ENCODE results near the gene CDT1. TPM values are rescaled to one million over a fixed set of nuclear protein-coding genes. Genes with fewer than 3 reads are reported as not detected.

CDT1 gene
- total RNA-seq, 1 experiment from 2014 or later = 74.1 TPM

- H3K4me3 Mint-ChIP-seq = peak overlapping the region; percentile 46 to 73
Observed at GRCh38 chr16:88783391-88784073, 20.1 kb upstream of the CDT1 start.

More at GRCh38 chr16:88783391-88784073, 20.1 kb upstream of the CDT1 start:
- no peaks in the 10 kb centered on the region for H3K9me3 ChIP-seq (ENCODE audit: control insufficient read depth, low read depth, low read length)
- H3K4me1 ChIP-seq (ENCODE audit: insufficient read depth, low read length) = no peaks in the 10 kb centered on the region
- H3K18ac ChIP-seq (ENCODE audit: insufficient read length, low read depth, low read length) = no peak overlapping the region
- Mint-ChIP-seq H3K9me3 (no peaks in the 10 kb centered on the region), H3K27me3 (ENCODE audit: low read depth) (peaks cover 6% of the 10 kb centered on the region; the same call in 1 of the 2 replicates), H3K36me3 (ENCODE audit: insufficient read depth in 1 of 3, low read depth in 3 of 3) (no peaks in the 10 kb centered on the region), H3K4me1 (peaks cover 20 to 21% of the 10 kb centered on the region in 2 experiments), H3K27ac (peak overlapping the region in 1 of 3 experiments; percentile 30; a peak in 2 of 7 replicates)
- no peak overlapping the region for H4K91ac ChIP-seq (ENCODE audit: insufficient read length, low read depth, low read length)
- H3K23ac ChIP-seq (ENCODE audit: insufficient read length, low read depth, low read length) = no peak overlapping the region
- H4K20me1 ChIP-seq (ENCODE audit: control insufficient read depth, insufficient read depth, insufficient read length) = peaks cover 2% of the 10 kb centered on the region
- H3K4me2 ChIP-seq (ENCODE audit: insufficient read depth, insufficient read length, low read length) = peak overlapping the region; percentile 28
- no peak overlapping the region for H2BK12ac ChIP-seq (ENCODE audit: insufficient read length, low read depth, low read length)
- no CpG with 5 or more reads among the region's 27 CpGs for WGBS (ENCODE audit: extremely low coverage, insufficient read length, low lambda C conversion rate)
- no peak overlapping the region for H3K27ac ChIP-seq (ENCODE audit: insufficient read length, low read depth, low read length)
- no peaks in the 10 kb centered on the region for H3K27me3 ChIP-seq (ENCODE audit: insufficient read depth, low read length)
- H4K5ac ChIP-seq (ENCODE audit: insufficient read length, low read depth, low read length) = no peak overlapping the region
- H2AFZ ChIP-seq (ENCODE audit: low read length) = no peak overlapping the region
- H4K8ac ChIP-seq (replicated peaks; ENCODE audit: insufficient read length, low read depth, low read length) = no peak overlapping the region
- H3K14ac ChIP-seq (ENCODE audit: insufficient read depth, low read length) = no peak overlapping the region; the same call in 1 of the 2 replicates
- H2BK15ac ChIP-seq (ENCODE audit: low read depth, low read length) = no peak overlapping the region
- no peak overlapping the region for H2BK20ac ChIP-seq (ENCODE audit: low read depth, low read length, poor library complexity, severe bottlenecking)
- H2BK120ac ChIP-seq (ENCODE audit: low read depth, low read length, poor library complexity, severe bottlenecking) = no peak overlapping the region
- no peak overlapping the region for H3K9ac ChIP-seq (ENCODE audit: extremely low read depth, insufficient read length, low read length)
- no peak overlapping the region for H2AK5ac ChIP-seq (ENCODE audit: insufficient read length, low read length)
- no peak overlapping the region for H3K4ac ChIP-seq (ENCODE audit: low read depth, low read length)
- no peak overlapping the region for H2BK5ac ChIP-seq (ENCODE audit: insufficient read length, low read length)
- TF ChIP-seq, protein P1, sequence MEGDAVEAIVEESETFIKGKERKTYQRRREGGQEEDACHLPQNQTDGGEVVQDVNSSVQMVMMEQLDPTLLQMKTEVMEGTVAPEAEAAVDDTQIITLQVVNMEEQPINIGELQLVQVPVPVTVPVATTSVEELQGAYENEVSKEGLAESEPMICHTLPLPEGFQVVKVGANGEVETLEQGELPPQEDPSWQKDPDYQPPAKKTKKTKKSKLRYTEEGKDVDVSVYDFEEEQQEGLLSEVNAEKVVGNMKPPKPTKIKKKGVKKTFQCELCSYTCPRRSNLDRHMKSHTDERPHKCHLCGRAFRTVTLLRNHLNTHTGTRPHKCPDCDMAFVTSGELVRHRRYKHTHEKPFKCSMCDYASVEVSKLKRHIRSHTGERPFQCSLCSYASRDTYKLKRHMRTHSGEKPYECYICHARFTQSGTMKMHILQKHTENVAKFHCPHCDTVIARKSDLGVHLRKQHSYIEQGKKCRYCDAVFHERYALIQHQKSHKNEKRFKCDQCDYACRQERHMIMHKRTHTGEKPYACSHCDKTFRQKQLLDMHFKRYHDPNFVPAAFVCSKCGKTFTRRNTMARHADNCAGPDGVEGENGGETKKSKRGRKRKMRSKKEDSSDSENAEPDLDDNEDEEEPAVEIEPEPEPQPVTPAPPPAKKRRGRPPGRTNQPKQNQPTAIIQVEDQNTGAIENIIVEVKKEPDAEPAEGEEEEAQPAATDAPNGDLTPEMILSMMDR (conservative IDR thresholded peaks at IDR 0.05) = no peak
- no peaks in the 10 kb centered on the region for H3K79me1 ChIP-seq (ENCODE audit: insufficient read depth, low read depth, low read length, poor library complexity, severe bottlenecking)
- H3K79me2 ChIP-seq (ENCODE audit: insufficient read depth, low read length) = peaks cover 4% of the 10 kb centered on the region; the same call in 1 of the 2 replicates
- no peak overlapping the region for H3T11ph ChIP-seq (ENCODE audit: low read length)
- DNase-seq = no peak
- peaks cover 10% of the 10 kb centered on the region for H3K23me2 ChIP-seq (ENCODE audit: insufficient read length, low read depth, low read length, poor library complexity, severe bottlenecking)
- H3K56ac ChIP-seq (ENCODE audit: insufficient read length, low read depth, low read length) = no peak overlapping the region

All from H9 (cell line).